GM19023 (cell line): ENCODE measurements around the gene SLAMF9.

Source experiments
- ATAC-seq: cut with Tn5 transposase; IDR thresholded peaks from one replicate; pipeline ENCODE4 v1.9.1; 2021; ENCODE audit warnings: mild to moderate bottlenecking, moderate library complexity; ENCODE audit not compliant: unreplicated experiment

SLAMF9 gene

DNA sequence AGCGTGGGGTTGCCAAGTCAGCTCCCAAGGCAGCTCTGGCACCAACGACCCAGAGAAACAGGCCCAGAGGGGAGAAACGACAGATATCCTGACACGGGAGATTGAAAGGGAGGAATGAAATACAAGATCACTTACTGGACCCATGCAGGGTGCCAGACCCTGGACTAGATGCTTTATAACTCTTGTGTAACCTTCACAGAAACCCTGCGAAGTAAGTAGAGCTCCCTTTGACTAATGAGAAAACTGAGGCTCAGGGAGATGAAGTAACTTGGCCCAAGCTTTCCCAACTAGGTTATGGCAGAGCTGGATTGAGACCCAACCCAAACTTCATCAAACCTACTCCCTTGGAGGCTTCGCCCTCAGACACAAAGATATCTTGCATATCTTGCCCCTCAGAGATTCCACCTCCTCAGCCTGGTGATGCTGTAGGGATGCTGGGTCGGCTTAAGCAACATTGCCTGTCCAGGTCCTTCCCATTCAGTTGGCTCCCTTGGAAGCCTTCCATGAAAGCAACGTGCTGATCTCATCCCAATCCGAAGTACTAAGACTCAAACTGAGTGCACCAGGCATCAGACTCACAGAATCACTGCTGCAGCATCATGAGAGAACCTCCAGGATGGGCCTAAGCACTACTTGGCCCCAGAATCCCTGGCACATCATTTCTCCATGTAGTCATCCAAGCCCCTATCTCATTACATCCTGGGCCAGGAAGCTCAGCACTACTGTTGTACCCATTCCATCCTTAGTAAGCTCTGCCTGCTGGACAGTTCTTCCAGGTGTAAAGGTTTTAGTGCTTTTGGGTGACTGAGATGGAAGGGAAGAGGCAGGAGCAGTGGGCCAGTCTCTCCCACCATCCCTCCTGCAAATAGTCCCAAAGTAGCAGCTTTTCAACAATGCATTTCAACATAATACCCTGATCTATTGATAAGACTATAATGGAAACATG lies 7.5 kb downstream of the SLAMF9 start:
- ATAC-seq, result no peak

DNA sequence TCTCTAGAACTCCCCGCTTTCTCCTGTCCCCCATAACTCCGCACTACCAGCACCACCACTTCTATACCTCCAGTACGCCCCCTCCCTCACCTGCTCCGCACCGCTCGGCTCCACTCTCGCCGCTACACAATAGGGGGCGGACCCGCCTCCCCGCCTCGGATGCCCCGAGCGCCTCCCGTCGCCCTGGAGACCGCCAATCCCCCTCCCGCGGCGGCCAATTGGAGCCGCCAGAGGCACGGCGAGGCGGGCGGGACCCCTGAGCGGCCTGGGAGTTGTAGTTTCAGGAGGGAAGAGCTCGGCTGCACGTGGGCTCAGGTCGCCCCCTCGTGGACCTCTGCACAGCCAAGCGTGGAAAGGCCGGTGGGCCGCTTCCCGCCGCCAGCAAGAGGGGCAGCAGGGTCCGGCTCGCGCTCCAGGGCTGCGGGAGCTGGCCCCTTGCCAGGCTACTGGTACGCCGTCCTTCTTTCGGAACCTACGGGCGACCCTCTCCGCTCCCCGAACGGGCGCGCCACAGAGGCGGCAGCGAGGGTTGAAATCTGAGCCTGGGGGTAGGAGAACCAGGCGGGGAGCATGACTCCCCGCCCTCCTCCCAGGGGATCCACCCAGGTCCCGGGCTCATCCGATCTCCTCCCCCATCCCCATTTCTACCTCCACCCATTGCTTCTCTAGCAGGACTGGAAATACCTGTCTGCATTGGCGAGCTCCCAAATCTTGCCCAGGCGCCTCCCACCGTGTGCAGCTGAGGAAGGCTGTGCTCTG lies 8.4 kb downstream of the SLAMF9 start, which contains the start of gene IGSF9:
TSS of gene IGSF9 (minus strand) at position 131 of the 759 bp plus-strand sequence. CDS start 2,159 bp downstream, outside the sequence.
- ATAC-seq, result peak; percentile 67

DNA sequence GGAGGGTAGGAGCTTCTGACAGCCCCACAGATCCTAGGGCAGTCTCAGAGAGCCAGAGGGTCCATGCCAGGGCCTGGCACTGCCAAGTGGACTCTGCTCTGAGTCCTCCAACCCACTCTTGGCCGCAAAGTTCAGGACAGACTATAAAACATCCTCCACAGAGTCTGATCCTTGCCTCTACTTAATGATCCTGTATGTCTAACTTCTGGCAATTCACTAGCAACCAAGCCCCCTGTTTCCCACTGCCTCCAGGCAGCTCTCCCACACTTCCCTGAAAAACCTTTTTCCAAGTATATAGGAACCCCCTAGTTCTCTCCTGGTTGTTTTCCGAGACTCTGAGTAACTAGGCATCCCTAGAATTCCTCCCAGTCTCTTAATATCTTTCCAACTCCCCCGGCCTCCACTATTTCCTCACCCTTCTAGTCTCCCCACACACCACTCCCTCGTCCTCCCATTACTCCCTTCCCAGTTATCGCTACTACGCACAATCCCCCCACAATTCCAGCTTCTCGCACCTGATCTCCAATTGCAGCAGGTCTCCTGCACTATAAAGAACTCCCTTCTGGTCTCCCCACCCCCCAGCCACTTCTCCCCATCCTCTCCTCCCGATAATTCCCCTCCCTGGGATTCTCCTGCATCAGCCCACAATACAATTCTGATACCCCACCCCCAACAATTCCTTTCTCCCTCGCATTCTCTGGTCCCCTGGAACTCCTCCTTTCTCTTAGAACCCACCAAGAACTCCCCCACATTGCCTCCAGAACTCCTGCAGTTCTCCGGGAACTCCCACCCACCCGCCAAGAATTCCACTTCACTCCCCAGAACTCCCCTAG lies 9.2 kb downstream of the SLAMF9 start:
- ATAC-seq, result no peak

DNA sequence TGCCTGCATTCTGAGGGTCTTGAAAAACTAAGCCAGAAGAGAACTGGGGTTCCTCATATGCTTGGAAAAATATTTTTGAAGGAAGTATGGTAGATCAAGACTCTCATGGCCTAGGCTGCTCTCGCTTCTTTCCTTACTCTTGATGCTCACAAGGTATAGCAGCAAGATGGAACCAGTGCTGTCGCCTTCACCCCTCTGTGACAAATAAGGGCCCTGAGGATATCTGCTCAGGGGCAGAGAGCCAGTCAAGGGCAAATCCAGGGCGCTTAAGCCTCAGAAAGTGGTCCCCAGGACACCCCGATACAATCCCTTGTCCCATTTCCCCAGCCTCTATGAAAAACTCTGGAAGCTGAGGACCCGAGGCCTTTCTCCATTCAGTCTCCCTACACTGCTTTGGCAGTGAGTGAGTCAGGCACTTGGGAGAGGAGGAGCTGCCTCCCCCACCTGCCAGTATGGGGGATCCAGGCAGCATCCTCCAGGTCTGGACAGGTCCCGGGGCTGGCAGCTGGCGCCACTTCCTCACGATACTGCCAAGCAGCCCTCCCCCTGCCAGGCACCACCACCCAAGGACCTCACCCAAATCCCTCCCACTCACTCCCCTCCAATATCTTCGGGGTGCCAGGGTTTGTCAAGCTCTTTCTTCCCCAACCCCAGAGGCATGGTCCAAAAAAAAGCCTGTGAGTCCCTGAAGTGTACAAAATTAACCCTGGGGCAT lies 10.0 kb downstream of the SLAMF9 start:
- ATAC-seq, result no peak

DNA sequence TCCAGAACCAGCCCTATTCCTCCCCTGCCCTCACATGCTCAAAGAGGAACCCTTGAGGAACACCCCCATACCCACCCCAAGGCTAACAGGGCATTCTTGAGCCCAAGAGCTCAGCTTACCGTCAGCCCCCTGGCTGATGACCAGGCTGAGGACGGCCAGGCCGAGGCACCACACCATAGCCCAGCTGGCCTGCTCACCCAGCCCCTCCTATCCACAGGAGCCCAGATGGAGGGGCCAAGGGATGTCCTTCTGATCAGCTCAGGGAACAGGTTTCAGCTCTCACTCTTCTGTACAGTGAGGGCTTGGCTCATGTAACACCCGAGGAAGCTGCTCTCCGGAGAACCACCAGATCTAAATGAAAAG lies 10.8 kb downstream of the SLAMF9 start:
- ATAC-seq, result no peak

DNA sequence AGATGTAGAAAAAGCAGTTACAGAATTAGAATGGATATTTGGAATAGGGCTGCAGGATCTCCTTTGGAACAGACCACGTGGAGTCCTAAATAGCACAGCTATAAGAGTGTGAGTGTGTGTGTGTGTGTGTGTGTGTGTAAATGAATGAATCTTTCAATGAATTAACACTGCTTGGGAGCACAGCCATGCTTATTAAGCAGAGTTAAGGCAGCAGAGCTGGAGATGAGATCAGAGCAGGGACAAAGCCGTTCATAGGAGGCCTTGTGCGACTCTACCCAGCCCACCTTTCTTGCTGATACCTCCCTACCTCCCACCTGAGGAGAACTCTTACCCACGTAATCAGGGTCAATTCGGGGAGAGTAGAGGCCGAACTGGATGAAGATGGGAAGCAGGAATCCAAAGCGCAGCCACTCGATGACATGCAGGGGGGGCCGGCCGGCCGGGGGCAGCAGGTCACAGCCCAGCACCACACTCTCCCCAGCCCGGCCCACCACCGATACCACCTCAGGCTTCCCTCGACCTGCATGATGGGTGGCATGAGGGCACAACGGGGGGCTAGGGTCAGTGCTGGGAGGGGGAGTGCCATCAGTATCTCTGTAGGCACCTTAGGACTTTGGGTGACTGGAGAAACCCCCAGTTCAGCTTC lies 11.3 kb downstream of the SLAMF9 start:
- ATAC-seq, result no peak

DNA sequence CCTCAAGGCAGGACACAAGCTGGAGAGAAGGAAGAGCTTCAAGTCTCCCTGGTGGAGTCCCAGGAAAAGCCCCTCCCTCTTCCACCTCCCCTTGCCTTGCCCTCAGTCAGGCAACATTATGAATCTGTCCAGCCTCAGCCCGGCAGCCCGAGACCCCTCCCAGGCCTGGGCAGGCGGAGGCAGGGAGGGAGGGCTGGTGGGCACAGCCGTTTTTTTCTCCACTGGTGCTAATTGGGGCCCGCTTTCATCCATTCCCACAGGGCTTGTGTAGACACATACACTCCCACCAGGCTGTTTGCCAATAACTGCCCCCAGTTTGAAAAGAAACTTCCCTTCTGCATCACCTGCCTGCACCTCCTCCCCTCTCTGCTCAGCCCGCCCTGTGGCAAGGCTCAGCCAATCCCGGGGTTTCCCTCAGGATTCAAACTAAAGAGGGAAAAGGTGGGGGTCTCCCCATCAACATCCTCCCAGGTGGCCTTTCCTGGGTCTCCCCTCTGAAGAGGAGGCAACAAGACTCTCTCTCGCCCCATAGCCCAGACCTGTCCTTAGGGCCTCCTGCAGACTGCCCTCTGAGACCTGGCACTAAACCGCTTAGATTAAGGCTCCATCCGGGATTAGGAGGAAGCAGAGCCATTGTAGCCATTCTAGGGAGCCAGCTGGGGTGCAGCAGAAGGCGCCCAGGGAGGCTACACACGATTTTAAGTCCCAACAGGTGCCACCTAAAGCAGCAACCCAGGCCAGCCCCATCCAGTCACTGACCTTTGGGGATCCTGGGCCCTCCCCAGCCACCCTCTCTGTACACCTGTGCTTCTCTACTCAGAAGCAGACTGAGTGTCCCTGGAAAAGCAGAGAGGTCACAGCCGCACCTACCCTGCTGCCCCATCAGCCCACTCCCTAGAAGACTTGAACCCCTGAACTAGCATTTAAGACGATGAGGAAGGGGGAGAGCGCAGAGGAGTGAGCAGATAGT lies 12.2 kb downstream of the SLAMF9 start:
- no peak for ATAC-seq

DNA sequence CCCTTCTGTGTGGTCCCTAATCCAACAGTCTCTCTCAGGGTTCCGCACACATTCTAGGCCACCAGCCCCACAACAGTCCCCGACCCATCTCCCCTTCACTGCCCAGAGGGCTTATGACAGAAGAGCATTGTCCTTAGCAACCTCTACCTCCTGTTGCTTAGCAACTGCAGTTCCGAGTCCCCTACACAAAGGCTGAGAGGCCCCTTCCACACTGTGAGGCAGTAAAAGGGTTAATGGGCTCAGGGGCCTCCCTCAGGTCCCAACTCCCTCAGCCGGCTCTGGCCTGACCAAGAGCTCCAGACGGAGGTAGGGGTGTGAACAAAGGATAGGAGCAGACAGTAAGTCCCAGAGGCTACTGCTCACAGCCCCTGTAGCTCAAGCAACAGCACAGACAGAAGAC lies 12.9 kb downstream of the SLAMF9 start:
- no peak for ATAC-seq

DNA sequence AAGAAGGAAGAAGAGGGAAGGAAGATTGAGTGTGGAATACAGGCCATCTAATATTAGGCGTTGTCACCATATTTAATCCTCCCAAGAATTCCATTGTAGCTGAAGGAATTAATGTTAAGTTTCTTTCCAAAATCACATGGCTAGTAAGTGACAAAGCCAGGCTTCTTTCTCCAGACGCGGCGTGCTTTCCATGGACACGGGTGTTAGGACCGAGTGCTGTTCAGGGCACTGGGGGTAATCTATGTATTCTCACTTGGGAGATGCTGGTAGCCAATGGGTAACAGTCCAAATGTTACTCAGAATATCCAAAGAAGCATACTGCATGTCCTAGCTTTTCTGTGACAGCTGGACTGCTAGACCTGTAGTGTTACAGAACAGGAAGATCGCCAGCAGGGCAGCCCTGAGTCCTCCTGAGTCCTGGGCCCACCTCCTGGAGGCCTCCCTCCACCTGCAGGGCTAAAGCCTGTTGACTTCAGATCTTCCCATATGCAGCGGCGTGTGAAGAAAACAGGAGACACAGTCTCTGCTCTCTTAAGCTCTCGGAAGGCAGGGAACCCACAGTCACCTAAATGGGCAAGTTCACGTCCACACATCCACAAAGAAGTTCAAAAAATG lies 13.9 kb downstream of the SLAMF9 start:
- ATAC-seq, result no peak

DNA sequence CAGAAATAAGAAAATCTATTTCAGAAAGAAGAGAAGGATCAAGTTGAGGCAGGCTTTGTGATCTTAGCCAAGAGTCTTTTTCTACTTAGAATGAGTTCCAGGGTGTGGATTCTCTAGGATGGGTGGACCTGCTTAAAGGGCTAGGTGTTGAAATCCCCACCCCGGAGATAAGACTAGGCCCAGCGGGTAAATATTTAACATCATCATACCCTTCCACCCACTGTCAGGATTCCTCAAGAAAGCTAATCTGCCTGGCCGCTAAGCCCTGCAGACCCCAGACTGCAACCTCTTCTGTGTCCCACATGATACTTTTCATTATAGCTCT lies 14.4 kb downstream of the SLAMF9 start:
- ATAC-seq, result no peak

DNA sequence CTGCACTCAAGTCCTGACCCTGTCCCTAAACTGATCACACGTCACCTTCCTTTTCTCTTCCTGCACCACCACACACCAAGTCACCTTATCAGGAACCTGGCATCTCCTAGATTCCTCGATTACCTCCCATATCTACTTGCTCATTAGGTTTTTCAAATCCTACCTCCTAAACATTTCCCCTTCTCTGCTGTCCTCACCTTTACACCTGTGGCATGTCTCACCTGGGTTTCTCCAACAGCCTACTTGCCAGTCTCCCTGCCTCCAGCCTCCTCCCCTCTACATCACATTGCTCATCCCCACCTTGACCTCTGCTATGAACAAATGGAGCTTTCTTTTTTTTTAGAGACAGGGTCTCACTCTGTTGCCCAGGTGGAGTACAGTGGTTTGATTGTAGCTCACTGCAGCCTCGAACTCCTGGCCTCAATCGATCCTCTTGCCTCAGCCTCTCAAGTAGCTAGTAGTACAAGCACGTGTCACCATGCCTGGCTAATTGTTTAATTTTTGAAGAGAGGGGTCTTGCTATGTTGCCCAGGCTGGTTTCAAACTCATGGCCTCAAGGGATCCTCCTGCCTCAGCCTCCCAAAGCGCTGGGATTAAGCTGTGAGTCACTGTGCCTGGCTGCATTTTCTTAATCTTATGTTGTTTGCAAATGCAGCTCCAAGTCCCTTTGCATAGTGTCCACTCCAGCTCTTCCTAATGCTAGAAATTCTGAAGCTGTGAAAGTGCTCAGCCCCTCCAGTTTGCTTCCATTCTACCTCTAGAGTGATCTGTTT lies 14.9 kb downstream of the SLAMF9 start:
- ATAC-seq, result no peak

DNA sequence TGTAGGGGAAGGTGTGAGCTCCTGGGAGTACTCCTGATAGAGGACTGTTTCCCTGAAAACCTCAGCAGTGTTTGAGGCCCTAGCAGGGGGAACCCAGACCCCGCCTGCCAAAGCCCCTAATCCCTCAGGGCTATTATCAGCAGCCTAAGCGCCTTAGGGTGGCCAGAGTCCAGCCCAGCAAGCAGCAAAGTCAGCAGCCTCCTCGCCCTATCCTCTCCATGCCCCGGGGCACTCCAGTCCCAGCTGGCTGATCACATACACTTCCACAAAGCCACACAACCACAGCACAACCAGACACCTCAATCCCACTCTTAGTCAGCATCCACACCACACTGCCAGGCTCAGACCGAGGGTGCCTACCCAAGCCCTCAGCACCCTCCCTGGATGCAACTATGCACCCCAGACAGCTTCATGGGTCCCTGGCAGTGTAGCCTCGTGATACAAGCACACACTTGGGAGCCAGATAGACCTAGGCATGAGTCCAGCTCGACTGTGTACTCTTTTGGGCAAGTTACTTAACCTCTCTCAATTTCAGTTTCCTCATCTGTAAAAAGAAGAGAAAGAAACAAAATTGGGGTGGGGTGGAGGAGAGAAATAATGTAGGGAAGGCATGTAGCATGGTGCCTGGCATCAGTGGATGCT lies 15.7 kb downstream of the SLAMF9 start:
- no peak for ATAC-seq

DNA sequence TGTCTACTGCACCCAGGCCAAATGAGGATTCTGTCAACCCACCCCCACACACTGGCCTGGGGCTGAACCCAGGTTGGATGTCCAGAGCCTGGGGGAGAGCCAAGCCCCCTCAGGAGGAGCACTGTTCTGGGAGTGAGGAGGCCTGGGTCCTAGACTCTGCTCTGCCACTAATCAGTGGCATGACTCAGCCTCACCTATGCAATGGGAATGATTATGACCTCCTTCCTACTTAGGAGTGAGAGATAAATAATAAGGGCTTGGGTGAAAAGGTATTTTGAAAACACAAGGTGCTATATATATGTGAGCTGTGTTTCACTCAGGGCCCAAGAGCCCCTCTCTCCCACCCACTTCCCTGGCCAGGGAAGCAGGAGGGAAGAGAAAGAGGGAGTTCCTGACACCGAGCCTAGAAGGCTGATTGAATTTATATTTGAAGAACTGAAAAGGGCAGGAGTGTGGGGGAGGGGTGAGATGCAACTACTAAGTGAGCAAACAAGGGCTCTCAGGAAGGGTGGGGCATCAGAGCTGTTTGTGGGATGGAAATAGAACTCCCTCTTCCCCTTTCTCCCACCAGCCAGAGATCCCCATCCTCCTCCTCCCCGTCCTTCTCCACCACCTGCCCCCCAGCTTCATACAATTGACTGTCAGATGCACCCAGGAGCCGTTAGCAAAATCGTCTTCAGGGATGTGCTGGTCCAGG lies 16.8 kb downstream of the SLAMF9 start:
- ATAC-seq, result no peak

DNA sequence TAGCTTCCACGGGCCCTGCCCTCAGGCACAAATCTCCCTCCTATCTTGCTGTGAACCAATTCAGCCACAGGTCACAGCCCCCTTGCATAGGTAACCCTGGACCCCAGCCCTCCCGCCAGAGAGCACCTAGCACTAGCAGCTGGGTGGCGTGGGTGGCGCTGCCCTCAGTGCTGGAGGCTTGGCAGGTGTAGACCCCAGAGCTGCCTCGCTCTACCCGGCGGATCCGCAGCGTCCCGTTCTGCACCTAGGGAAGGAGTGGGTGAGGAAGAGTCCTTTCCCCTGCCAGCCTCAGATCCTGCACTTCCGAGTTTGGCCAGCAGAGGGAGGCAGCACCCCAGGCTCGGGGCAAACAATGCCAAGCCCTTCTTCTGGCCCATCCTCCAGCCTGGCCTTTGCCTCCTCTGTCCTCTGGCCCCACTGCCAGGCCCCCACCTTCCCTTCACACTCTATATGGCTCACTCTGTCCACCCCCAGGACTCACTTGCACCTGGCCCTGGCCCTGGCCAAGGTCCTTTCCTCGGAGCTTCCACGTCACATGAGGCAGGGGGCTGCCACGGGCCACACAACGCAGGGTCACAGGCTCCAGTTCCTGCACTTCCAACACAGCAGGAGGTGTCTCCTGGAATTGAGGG lies 17.6 kb downstream of the SLAMF9 start:
- no peak for ATAC-seq

DNA sequence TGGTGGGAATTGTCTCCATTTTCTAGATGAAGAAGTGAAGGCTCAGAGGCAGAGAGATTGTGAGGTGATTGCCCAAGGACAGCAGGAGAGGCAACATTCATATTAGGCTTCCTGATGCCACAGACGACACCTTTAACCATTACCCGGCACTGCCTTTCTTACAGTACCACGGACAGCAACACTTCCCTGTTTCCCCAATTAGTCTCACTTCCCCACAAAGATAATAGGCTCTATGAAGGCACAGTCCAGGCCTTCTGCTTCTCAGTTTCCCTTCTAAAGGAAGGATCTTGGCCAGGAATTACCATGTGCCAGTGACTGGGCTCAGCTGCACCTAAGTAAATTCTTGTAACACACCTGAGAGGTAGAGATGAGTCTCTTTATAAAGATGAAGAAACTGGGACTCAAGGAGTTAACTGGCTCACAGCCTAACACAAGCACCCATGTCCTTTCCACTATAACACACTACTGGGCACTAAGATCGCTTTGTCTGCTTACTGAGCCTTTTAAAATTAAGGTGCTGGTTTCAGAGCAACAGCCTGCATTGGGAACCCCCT lies 18.2 kb downstream of the SLAMF9 start:
- no peak for ATAC-seq

DNA sequence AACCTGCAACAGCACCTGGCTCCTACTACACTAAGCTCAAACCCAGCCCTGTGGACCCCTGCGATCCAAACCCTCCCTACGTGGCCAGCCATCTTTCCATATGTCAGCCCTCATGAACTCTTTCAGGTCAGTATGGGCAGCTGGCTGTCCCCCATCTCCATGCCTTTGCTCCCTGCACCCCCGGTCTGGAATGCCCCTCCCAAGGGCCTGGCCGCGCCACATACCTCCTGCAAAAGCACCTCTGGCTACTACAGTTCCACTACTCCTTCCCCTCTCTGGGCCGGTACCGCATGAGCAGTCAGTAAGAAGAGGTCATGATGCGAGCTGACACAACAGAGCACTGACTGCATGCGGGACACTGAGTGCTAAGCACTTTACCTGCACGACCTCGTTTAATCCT lies 18.7 kb downstream of the SLAMF9 start:
- ATAC-seq, result no peak
